ENCODE measurements around the gene ENTR1. TPM values are rescaled to one million over a fixed set of nuclear protein-coding genes. Genes with fewer than 3 reads are reported as not detected.

Gene ENTR1
- total RNA-seq, 4 donors from 2014 or later: 26.3 to 55.1 (median 44.0) TPM

DNA sequence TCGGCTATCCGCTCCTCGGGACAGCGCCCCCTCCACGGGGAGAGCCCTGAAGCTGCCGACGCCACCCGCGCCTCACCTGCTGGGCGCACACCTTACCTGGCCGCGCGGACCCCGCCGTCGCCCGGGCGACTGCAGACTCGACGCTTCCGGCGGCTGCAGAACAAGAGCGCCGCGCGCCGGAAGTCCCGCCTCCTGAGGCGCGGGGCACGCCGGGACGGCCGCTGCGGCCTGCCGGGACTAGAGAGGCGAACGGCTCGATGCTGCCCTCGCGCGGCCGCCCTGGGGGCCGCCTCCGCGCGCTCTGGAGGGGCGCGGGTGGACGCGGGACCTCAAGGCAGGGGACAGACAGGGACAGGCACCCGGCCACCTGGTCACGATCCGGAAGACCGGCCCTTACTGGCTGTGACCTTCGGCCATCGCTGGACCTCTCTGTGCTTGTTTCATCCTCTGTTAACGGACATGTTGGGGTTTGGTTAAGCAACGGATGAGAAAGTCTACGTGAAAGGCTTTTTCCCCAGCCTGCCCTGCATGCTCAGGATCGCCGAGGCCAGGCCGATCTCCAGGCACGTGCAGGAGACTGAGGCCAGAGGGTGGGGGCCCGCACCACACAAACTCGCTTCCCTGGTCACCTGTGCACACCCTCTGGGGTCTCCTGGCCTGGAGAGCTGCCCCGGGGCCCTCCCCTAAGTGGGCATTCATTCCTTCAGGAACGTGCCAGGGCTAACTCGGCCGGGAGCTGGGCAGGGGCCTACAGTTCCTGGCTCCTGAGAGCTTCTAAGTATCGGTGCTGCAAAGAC lies 10.2 kb downstream of the ENTR1 start, which contains the start of gene SNAPC4:
TSS of gene SNAPC4 (minus strand) at position 133 of the 797 bp plus-strand sequence. CDS start 1,742 bp downstream, outside the sequence.
- Histone ChIP-seq H3K4me3 (peak within 1 kb of the TSS; percentile 67 to 86), H3K27me3 (no peaks in the 10 kb centered on the region), H3K36me3 (peaks cover 0 to 67% of the 10 kb centered on the region in 2 donors), H3K4me1 (peaks cover 0 to 28% (median 15%) of the 10 kb centered on the region in 3 donors), H3K9me3 (no peaks in the 10 kb centered on the region), H3K27ac (peak within 1 kb of the TSS in 3 of 4 donors; percentile 29 to 74 (median 56))
- TF ChIP-seq POLR2AphosphoS5 (IDR thresholded peaks at IDR 0.05): peak; percentile 40
- peak; percentile 52 to 73 for TF ChIP-seq POLR2A (IDR thresholded peaks at IDR 0.05)
- TF ChIP-seq, protein P1, sequence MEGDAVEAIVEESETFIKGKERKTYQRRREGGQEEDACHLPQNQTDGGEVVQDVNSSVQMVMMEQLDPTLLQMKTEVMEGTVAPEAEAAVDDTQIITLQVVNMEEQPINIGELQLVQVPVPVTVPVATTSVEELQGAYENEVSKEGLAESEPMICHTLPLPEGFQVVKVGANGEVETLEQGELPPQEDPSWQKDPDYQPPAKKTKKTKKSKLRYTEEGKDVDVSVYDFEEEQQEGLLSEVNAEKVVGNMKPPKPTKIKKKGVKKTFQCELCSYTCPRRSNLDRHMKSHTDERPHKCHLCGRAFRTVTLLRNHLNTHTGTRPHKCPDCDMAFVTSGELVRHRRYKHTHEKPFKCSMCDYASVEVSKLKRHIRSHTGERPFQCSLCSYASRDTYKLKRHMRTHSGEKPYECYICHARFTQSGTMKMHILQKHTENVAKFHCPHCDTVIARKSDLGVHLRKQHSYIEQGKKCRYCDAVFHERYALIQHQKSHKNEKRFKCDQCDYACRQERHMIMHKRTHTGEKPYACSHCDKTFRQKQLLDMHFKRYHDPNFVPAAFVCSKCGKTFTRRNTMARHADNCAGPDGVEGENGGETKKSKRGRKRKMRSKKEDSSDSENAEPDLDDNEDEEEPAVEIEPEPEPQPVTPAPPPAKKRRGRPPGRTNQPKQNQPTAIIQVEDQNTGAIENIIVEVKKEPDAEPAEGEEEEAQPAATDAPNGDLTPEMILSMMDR (IDR thresholded peaks at IDR 0.05): peak in 3 of 4 experiments; percentile 89 to 99 (median 91)
- TF ChIP-seq EP300 (IDR thresholded peaks at IDR 0.05): no peak
- no CpG with 5 or more reads among the region's 71 CpGs for WGBS, 2 donors (ENCODE audit: low coverage in 1 of 2)
- ATAC-seq: peak; percentile 91

DNA sequence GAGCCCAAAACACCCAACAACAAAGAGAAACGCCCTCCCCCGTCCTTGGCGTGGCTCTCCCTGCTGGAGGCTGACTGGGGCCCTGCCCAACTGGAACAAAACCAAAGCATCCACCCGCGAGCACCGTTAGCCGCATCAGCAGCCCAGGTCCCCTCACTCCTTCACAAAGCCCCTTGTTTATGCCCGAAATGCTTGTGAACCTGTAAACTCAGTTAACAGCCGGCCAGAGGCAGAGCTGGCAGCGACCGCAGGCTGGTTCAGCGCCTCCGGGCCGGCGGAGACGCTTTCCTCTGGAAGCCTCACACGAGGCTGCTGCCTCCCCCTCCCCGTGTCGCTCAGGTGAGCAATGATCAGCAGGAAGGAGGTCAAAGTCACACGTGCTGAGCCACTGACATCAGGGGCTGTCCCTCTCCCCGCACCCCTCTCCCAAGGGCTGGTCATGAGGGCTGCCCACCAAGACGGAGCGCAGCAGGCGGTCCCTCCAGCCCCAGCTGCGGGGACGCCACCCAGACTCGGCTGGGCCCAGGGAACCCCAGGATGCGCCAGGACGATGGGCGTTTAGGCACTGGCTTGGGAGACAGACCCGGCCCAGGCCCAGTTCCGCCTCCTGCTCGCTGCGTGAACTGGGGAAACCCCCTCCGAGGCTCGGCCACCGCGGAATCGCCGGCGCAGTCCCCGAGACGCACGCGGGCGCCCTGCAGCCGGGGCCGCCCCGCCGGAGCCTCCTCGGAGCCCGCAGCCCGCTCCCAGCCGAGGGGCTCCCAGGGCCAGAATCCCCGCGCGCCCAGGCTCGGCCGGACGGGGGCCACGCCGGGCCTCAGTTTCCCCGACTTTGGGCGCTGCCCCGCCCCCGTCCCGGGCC lies 11.0 kb downstream of the ENTR1 start:
- 2% methylated on average over 10 of the region's 67 CpGs; no CpG with 5 or more reads in 1 of the 2 donors for WGBS, 2 donors (ENCODE audit: low coverage in 1 of 2)
- Histone ChIP-seq H3K27me3 (no peaks in the 10 kb centered on the region), H3K4me1 (peaks cover 0 to 28% (median 15%) of the 10 kb centered on the region in 3 donors), H3K27ac (peak overlapping the region in 3 of 4 donors; percentile 25 to 74 (median 56)), H3K36me3 (peaks cover 0 to 67% of the 10 kb centered on the region in 2 donors), H3K4me3 (peak overlapping the region; percentile 67 to 86), H3K9me3 (no peaks in the 10 kb centered on the region)
- no peak for TF ChIP-seq EP300 (IDR thresholded peaks at IDR 0.05)
- no peak for TF ChIP-seq POLR2AphosphoS5 (IDR thresholded peaks at IDR 0.05)
- TF ChIP-seq, protein P1 (IDR thresholded peaks at IDR 0.05): no peak
- TF ChIP-seq POLR2A (IDR thresholded peaks at IDR 0.05): no peak
- ATAC-seq: no peak

DNA sequence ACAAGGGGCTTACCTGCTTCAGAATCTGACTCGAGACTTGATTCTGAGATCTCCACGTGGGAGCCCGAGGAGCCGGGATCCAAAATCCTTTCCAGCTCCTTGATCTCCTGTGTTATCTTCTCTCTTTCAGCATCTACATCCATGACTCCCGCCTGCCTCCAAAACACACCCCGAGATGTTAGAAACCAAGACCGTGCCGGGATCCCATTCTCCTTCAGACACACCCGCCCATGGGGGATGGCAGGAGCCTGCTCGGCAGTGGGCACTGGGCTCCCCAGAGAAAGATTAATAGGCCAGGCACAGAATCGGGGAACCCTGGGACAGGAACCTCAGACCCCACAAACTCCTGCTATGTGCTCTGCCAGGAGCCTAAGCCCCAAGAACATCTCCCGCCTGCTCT lies 12.1 kb downstream of the ENTR1 start:
- ATAC-seq: no peak
- Histone ChIP-seq H3K4me3 (no peak overlapping the region), H3K27me3 (no peaks in the 10 kb centered on the region), H3K27ac (no peak overlapping the region), H3K9me3 (no peaks in the 10 kb centered on the region), H3K4me1 (peaks cover 0 to 28% (median 15%) of the 10 kb centered on the region in 3 donors), H3K36me3 (peaks cover 0 to 67% of the 10 kb centered on the region in 2 donors)
- 82% methylated on average over 5 of the region's 12 CpGs; no CpG with 5 or more reads in 1 of the 2 donors for whole genome bisulfite sequencing, 2 donors (ENCODE audit: low coverage in 1 of 2)
- TF ChIP-seq, protein P1 (IDR thresholded peaks at IDR 0.05): no peak
- TF ChIP-seq EP300 (IDR thresholded peaks at IDR 0.05): no peak
- no peak for TF ChIP-seq POLR2A (IDR thresholded peaks at IDR 0.05)
- no peak for TF ChIP-seq POLR2AphosphoS5 (IDR thresholded peaks at IDR 0.05)

DNA sequence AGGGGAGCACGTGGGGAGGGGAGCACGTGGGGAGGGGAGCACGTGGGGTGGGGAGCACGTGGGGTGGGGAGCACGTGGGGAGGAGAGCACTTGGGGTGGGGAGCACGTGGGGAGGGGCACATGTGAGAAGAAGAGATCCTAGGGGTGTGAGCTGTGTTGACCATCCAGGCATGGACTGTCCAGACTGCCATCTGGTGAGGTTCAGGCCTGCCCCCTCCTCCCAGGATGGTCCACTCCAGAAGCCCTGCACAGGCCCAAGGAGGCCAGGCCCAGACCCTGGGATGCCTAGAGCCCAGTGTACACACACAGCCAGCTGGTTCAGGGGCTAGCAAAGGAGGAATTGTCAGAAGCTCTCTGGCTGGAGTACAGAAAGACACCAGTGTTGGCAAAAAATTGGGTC lies 12.8 kb downstream of the ENTR1 start:
- no peak overlapping the region for H3K27ac ChIP-seq
- peaks cover 0 to 71% of the 10 kb centered on the region in 2 donors for H3K36me3 ChIP-seq
- H3K27me3 ChIP-seq: no peaks in the 10 kb centered on the region
- ATAC-seq: no peak
- no peak overlapping the region for H3K4me3 ChIP-seq
- H3K9me3 ChIP-seq: no peaks in the 10 kb centered on the region
- no peak for TF ChIP-seq POLR2A (IDR thresholded peaks at IDR 0.05)
- no peak for TF ChIP-seq POLR2AphosphoS5 (IDR thresholded peaks at IDR 0.05)
- TF ChIP-seq EP300 (IDR thresholded peaks at IDR 0.05): no peak
- TF ChIP-seq, protein P1 (IDR thresholded peaks at IDR 0.05): no peak
- 35% methylated on average over 2 of the region's 6 CpGs; no CpG with 5 or more reads in 1 of the 2 donors for WGBS, 2 donors (ENCODE audit: low coverage in 1 of 2)
- H3K4me1 ChIP-seq: peaks cover 0 to 28% (median 15%) of the 10 kb centered on the region in 3 donors
